BJ (cell line): Measurements from ENCODE around the gene YBX1. TPM values are rescaled to one million over a fixed set of nuclear protein-coding genes. Genes with fewer than 3 reads are reported as not detected.
"Not testable (repeated sequence)": the region's sequence is repeated elsewhere in the genome, so short reads cannot be mapped to it uniquely, and the experiment has no call there.

Experiments
- CTCF ChIA-PET: fragments of 350-600 bp; formaldehyde crosslinking; extraction: SDS; loops from one replicate; lab custom pipeline; 2021; ENCODE audit warnings: antibody characterized with exemption, inconsistent platforms; lab: Yijun Ruan, JAX
- POLR2A ChIA-PET: fragments of 300-600 bp; sonication (Branson Sonifier 250); formaldehyde crosslinking; extraction: SDS; loops from one replicate; lab custom pipeline; 2021; ENCODE audit warnings: antibody characterized with exemption; lab: Charles Lee
- DNase-seq: peaks from one replicate; pipeline ENCODE4 v3.0.0-alpha.2; 2011; ENCODE audit warnings: low read depth
- H3K27me3 ChIP-seq: 2 replicates; pipeline ENCODE4 v1.6.0; 2011; ENCODE audit warnings: low read length; ENCODE audit not compliant: control insufficient read depth, insufficient read depth
- H3K36me3 ChIP-seq: 2 replicates; pipeline ENCODE4 v1.5.1; 2011; ENCODE audit warnings: low read length; ENCODE audit not compliant: control insufficient read depth, insufficient read depth
- H3K4me3 ChIP-seq: 2 replicates; pipeline ENCODE4 v1.5.1; 2011; ENCODE audit warnings: low read depth, mild to moderate bottlenecking, control low read depth, low read length
- polyA plus RNA-seq: library from polyadenylated mRNA; depleted of rRNA; stranded (reverse); fragments of >200 nt; gene quantifications from 2 replicates; pipeline ENCODE4 v1.2.3, GENCODE V29; 2011
- TF ChIP-seq, protein P1 (sequence below): IDR thresholded peaks from 2 replicates; pipeline ENCODE4 v1.5.1; 2011; ENCODE audit warnings: low read depth, mild to moderate bottlenecking, control low read depth, inconsistent platforms, low read length, moderate library complexity; ENCODE audit not compliant: insufficient read depth

Gene YBX1
- polyA plus RNA-seq, 1 experiment = 387 TPM

DNA sequence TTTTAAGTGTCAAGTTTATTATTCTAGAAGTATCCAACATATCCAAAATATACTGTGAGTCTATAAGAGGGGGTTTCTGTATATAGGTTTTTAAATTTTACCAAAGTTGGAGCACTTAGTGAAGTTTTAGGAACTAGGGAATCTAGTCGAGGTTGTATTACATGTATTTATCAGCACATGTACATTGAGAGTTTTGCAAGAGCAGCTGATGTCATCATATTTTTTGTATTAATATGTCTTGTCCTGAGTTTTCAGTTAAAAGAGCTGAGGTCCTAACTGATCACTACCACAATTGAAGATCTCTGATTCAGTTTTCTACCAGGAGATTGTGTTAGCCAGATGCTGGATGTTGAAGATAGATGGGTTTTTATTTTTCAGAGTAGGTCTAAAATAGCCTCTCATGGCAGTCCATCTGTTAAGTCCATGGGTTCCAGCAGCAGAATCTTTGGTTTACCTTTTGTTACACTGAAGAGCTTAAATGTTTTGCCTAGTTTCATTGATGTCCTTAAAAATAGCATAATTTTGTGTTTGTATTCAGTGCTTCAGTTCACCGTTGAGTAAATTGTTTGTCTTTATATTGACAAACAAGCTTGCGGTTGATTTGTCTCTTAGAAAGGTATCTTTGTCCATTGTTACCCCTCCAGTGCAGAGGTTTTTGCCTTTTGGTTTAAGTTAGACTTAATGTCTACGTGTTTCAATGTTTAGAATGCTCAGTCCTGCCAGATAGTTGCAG, 16.0 kb downstream of the YBX1 start:
- Histone ChIP-seq H3K4me3 (no peak overlapping the region), H3K27me3 (no peaks in the 10 kb centered on the region), H3K36me3 (peaks cover 11% of the 10 kb centered on the region)
- ChIA-PET POLR2A (no interaction called here), CTCF (interaction anchor here (0.6 kb wide), 1 partner anchor 40 kb away, joined by 3 read pairs; no protein-coding TSS in a partner anchor)
- DNase-seq = no peak
- TF ChIP-seq, protein P1, sequence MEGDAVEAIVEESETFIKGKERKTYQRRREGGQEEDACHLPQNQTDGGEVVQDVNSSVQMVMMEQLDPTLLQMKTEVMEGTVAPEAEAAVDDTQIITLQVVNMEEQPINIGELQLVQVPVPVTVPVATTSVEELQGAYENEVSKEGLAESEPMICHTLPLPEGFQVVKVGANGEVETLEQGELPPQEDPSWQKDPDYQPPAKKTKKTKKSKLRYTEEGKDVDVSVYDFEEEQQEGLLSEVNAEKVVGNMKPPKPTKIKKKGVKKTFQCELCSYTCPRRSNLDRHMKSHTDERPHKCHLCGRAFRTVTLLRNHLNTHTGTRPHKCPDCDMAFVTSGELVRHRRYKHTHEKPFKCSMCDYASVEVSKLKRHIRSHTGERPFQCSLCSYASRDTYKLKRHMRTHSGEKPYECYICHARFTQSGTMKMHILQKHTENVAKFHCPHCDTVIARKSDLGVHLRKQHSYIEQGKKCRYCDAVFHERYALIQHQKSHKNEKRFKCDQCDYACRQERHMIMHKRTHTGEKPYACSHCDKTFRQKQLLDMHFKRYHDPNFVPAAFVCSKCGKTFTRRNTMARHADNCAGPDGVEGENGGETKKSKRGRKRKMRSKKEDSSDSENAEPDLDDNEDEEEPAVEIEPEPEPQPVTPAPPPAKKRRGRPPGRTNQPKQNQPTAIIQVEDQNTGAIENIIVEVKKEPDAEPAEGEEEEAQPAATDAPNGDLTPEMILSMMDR = no peak

DNA sequence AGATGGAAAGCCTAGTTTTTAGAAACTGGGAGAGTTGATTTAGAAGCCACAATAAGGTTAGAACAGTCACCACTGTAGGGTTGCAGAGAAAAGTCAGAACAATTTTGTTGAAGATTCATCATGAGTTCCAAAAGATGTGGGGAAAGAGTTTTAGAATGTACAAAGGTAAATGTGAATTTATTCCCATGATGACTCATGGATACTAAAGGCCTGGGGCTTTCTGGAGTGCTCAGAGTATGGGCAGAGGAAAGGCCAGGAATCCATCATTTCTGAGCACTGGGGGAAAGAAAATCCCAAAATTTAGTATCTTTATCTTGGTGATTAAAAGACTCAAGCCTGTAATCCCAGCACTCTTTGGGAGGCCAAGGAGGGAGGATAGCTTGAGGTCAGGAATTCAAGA, 17.8 kb downstream of the YBX1 start:
- Histone ChIP-seq H3K4me3 (no peak overlapping the region), H3K27me3 (no peaks in the 10 kb centered on the region), H3K36me3 (peaks cover 12% of the 10 kb centered on the region)
- ChIA-PET POLR2A (no interaction called here), CTCF (no interaction called here)
- DNase-seq = no peak
- TF ChIP-seq, protein P1 = no peak

DNA sequence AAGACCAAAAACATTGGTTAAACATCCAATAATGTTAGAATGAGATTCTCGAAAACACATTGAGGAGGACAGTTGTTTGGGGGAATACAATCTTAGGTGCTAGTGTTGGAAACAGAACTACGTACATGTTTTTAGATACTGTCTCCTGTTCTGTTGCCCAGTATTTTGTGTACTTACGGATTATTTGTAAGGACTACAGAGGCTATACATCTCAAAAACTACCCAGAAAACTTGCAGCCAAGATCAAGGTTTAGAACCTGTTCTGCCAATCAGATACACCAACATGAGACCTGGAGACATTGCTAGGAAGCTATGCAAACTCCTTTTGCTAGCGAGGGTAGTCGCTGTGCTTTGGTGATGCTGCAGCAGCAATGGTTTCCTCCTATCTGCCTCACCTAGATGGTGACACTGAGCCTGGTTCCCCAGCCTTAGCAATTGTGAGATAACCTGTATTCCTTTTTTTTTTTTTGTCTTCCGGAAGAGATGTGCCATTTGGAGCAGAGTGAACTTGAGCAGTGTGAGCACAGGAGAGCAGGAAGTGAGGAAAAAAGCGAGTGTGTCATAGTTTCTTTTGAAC, 21.8 kb downstream of the YBX1 start:
- Histone ChIP-seq H3K27me3 (no peaks in the 10 kb centered on the region), H3K4me3 (no peak overlapping the region), H3K36me3 (peaks cover 7% of the 10 kb centered on the region)
- ChIA-PET POLR2A (no interaction called here), CTCF (no interaction called here)
- no peak for DNase-seq
- TF ChIP-seq, protein P1 = no peak

DNA sequence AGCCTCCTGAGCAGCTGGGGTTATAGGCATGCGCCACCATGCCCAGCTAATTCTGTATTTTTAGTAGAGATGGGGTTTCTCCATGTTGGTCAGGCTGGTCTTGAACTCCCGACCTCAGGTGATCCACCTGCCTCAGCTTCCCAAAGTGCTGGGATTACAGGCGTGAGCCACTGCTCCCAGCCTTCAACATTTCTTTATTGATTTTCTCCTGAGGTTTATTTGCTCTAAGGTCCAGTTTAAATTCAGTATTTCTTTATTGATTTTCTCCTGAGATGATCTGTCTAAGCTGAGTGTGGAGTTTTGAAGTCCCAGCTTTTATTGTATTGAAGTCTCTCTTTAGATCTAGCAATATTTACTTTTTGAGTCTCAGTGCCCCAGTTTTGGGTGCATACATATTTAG, 30.6 kb downstream of the YBX1 start:
- DNase-seq, CTCF ChIA-PET, H3K27me3 ChIP-seq, H3K36me3 ChIP-seq, H3K4me3 ChIP-seq, POLR2A ChIA-PET: not testable (repeated sequence)

DNA sequence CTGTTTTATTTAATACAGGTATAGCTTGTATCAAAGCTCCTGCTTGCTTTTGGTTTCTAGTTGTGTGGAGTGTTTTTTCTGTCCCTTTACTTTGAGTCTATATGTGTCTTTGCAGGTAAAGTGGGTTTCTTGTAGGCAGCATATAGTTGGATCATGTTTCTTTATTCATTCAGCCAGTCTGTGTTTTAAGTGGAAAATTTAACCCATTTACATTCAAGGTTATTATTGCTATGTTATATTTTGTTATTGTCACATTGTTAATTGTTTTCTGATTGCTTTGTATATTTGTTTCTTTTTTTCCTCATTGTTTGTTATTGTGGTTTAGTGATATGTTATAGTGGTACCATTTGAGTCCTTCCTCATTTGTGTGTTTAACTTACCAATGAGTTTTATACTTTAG, 31.1 kb downstream of the YBX1 start:
- DNase-seq = no peak
- TF ChIP-seq, protein P1 = no peak
- Histone ChIP-seq H3K27me3 (no peaks in the 10 kb centered on the region), H3K4me3 (no peak overlapping the region), H3K36me3 (no peaks in the 10 kb centered on the region)
- CTCF ChIA-PET = no interaction called here
- POLR2A ChIA-PET = no interaction called here

DNA sequence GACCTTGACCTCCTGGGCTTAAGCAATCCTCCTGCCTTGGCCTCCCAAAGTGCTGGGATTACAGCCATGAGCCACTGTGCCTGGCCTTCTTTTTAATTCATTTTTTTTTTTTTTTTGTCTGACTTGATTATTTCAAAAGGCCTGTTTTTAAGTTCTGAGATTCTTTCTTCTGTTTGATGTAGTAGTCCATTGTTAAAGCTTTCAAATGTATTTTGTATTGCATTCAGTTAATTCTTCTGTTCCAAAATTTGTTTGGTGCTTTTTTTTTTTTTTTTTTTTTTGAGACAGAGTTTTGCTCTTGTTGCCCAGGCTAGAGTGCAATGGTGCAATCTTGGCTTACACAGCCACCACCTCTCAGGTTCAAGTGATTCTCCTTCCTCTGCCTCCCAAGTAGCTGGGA, 32.2 kb downstream of the YBX1 start:
- H3K36me3 ChIP-seq, H3K4me3 ChIP-seq, H3K27me3 ChIP-seq, CTCF ChIA-PET, POLR2A ChIA-PET, DNase-seq: not testable (repeated sequence)
